GM12873 (cell line): ENCODE data around the gene PTDSS2.

ENCODE experiments used
- TF ChIP-seq, protein P1 (sequence below): IDR thresholded peaks from 2 replicates; pipeline ENCODE4 v1.5.1; 2012; ENCODE audit warnings: low read depth, mild to moderate bottlenecking, moderate library complexity, low read length, control low read depth; ENCODE audit not compliant: insufficient read depth; ENCODE audit errors: missing control alignments

Gene PTDSS2

DNA sequence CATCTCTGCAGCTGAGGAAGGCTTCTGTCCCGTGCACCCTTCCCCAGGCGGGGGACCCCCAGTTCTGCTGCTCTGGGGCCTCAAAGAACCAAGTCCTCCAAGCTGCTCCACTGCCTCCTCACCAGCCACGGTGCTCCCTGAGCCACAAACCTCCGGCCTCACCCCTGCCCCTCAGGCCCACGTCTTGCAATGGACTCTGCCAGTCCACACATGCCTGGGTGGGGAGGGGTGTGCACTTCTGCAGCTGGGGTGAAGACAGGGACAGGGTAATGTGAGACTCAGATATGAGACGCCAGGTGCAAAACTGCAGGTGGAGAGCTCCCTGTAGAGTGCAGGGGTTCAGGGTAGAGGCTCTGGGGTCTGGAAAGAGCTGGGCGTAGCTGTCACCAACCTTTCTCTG, 3.2 kb upstream of the PTDSS2 start:
- TF ChIP-seq, protein P1, sequence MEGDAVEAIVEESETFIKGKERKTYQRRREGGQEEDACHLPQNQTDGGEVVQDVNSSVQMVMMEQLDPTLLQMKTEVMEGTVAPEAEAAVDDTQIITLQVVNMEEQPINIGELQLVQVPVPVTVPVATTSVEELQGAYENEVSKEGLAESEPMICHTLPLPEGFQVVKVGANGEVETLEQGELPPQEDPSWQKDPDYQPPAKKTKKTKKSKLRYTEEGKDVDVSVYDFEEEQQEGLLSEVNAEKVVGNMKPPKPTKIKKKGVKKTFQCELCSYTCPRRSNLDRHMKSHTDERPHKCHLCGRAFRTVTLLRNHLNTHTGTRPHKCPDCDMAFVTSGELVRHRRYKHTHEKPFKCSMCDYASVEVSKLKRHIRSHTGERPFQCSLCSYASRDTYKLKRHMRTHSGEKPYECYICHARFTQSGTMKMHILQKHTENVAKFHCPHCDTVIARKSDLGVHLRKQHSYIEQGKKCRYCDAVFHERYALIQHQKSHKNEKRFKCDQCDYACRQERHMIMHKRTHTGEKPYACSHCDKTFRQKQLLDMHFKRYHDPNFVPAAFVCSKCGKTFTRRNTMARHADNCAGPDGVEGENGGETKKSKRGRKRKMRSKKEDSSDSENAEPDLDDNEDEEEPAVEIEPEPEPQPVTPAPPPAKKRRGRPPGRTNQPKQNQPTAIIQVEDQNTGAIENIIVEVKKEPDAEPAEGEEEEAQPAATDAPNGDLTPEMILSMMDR, result no peak

DNA sequence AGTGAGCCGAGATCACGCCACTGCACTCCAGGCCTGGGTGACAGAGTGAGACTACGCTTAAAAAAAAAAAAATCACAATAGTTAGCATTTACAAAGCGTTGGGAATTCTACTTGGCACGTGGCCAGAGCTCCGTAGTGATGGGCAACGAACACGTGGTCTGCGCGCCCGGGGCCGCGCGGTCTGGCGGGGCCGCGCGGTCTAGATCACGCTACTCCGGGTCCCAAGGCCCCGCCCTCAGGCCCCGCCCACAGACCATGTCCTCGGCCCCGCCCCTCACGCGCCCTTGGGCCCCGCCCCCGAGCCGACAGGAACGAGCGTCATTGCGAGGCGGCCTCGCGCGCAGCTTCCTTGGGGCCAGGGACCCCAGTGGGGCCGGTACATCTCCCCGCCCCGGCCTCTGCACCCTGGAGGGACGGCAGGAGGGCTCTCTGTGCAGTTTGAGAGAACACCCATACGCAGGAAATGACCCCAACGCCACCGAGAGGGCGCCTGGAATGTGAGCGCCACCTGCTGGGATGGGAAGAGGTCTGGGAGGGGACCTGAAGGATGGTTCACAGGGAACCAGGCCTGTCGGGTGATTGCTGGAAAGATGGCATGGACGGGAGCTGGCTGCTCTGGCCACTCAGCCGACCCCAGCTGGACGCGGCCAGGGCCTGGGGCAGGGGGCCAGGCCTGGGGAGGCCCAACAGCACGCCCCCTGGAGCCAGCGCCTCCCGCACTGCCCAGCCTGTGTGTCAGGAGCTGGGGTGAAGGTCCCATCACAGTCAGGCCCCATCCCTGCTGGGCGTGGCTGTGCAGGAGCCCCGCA, 2.0 kb upstream of the PTDSS2 start:
- TF ChIP-seq, protein P1, result peak; percentile 83

DNA sequence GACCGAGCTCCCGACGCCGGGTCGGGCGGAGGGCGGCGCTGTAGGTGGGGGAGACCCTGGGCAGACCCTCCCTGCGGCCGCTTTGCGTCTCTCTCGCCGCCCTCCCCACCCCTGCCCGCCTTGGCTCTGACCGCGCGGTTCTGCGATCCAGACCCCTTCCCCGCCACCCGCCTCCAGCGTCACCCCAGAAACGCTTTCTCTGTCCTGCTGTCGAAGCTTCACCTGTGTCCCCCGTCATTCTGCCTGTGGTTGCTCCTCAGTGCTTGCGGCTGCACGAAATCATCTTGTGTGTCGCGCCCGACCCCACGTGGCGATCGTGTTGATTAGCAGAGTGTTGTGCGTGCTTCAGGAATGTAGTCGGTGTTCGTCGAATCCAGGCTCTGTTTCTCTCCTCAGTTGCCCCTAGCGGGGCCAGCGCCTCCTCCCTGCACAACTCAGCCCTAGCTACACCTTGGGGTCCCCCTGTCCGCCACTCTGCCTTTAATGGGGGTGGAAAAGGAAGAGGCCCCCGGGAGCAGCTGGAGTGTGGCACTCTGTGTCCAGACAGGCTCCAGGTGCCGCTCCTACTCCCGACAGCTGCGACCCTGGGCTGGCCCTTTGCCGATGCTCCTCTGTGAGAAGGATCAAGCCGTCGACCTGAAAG, 851 bp downstream of the PTDSS2 start:
- TF ChIP-seq, protein P1, result peak; percentile 33

DNA sequence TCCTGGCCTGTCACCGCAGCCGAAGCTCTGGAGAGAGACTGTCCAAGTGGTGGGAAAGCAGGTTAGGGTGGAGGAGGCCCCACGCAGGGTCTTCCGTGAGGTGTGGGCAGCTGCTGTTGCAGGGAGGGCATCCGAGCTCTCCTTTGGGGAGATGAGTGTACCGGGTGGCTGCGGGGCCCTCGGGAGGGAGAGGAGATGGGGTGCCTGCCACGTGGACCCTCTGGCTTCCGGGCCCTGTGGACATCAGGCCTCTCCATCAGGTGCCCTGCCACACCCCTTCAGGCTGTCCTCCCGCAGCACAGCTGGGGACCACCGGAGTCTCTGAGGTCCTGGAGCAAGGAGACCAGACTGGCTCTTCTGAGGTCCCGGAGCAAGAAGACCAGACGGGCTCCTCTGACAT, 1.7 kb downstream of the PTDSS2 start:
- TF ChIP-seq, protein P1, result no peak

DNA sequence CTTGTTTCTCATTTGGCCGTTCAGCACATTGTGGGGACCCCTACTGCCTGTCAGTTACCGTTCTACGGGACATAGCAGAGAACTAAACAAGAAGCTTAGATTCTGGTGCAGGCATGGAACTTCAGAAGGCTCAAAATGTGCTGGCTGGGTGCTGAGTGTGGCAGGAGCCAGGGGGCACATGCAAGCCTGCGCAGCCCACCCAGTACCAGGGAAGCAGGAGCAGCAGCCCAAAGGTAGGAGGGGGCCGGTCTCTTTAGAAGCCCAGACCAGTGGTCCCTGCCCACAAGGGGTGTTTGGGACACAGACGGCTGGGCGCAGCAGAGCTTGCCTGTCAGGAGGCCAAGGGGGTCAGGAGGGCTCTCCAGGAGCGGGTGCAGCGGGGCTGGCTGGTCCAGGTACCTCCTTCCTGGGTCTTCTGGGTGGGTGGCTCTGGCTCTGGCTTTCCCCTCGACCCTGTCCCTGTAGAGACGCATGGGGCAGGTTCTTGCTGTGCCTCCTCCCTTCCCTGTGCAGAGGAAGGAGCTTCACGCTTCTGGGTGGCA, 2.2 kb downstream of the PTDSS2 start:
- TF ChIP-seq, protein P1, result no peak

GRCh38 chr11:452916-453527, 2.9 kb downstream of the PTDSS2 start:
- TF ChIP-seq, protein P1, result no peak

- TF ChIP-seq, protein P1, result no peak
Measured at GRCh38 chr11:453564-453963, 3.5 kb downstream of the PTDSS2 start.
